Measurements from ENCODE around the gene WDR41.

DNA sequence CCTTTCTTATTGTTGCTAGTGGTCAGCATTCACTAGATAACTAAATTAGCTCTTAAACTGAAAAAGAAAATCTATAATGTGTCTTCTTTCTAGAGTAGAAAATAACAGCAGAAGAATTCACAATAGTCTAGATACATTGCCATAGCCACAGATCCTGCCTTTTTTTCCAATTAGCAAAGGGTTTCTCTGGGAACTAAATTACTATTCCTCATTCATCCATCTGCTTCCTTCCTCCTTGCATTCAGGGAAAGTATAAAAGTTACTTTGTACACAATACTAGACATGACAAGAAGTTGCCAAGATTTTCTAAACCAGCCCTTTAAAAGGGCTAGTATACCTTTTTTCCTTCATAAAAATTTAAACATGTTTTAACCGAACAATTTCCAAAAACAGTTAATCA is 21.2 kb upstream of the WDR41 start:
- TF ChIP-seq CTCF (IDR thresholded peaks at IDR 0.05) (no peak), POLR2AphosphoS5 (IDR thresholded peaks at IDR 0.05) (no peak), EP300 (IDR thresholded peaks at IDR 0.05) (no peak)
